Lower leg skin (tissue), 3 donors: ENCODE measurements around the gene CSPG4.

ENCODE experiments used
- CTCF ChIP-seq, 3 donors: fragments of 450-650 bp; IDR thresholded peaks; one replicate each; pipeline ENCODE4 v1.5.1; 2016; ENCODE audit warnings: antibody characterized with exemption in 3 of 3, mild to moderate bottlenecking in 3 of 3, moderate library complexity in 2 of 3
- POLR2A ChIP-seq, 2 donors: fragments of 450-650 bp; IDR thresholded peaks; one replicate each; pipeline ENCODE4 v1.6.1; 2016 to 2017; ENCODE audit warnings: antibody characterized with exemption in 2 of 2, mild to moderate bottlenecking in 1 of 2, moderate library complexity in 1 of 2

- TF ChIP-seq CTCF (IDR thresholded peaks at IDR 0.05) (no peak), POLR2A (IDR thresholded peaks at IDR 0.05) (no peak)
Observed at GRCh38 chr15:75649045-75649761, 63.4 kb downstream of the CSPG4 start.
